ENCODE results near the gene TRIO.

The TRIO gene

GRCh38 chr5:14266686-14267085, 123.5 kb downstream of the TRIO start:
- TF ChIP-seq, protein P1, sequence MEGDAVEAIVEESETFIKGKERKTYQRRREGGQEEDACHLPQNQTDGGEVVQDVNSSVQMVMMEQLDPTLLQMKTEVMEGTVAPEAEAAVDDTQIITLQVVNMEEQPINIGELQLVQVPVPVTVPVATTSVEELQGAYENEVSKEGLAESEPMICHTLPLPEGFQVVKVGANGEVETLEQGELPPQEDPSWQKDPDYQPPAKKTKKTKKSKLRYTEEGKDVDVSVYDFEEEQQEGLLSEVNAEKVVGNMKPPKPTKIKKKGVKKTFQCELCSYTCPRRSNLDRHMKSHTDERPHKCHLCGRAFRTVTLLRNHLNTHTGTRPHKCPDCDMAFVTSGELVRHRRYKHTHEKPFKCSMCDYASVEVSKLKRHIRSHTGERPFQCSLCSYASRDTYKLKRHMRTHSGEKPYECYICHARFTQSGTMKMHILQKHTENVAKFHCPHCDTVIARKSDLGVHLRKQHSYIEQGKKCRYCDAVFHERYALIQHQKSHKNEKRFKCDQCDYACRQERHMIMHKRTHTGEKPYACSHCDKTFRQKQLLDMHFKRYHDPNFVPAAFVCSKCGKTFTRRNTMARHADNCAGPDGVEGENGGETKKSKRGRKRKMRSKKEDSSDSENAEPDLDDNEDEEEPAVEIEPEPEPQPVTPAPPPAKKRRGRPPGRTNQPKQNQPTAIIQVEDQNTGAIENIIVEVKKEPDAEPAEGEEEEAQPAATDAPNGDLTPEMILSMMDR (IDR thresholded peaks at IDR 0.05; ENCODE audit: low read depth, low read length, missing control alignments) = no peak
- H3K4me3 ChIP-seq (ENCODE audit: low read depth, low read length) = no peak overlapping the region
- no peak for DNase-seq (ENCODE audit: low read depth)
- in situ Hi-C loops (cut with HindIII; ENCODE audit: low sequenced_read_pairs) = no loop called here

DNA sequence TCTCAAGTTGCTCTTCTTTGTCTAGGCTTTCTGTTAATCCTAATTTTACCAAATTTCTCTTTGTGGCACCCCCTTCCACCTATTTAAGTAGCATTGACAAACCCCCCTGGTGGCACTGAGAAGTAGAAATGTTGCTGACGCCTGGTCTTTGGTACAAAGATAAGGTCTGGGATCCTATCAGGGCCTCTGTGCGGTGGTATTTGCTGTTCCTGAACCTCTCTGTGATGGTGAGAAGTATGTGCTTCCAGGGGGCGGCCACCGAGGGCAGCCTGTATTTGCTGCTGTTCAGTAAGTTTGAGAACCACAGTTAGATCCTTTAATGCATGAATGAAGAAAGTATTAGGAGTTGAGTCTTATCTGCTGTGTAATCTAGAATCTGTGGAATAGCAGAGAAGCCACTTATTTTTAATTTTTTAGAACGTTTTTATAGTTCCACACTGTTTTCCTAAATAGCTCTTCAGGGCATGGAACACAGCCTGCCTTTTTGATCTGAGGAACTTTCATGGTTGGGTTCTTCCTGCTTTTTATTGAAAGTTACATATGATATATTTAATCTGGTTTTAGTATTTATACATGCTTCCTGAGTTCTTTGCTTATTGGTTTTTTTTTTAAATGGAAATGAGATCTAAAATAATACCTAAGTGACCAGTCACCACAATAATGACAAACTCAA, 124.2 kb downstream of the TRIO start:
- in situ Hi-C loops (cut with HindIII; ENCODE audit: low sequenced_read_pairs) = no loop called here
- TF ChIP-seq, protein P1 (IDR thresholded peaks at IDR 0.05; ENCODE audit: low read depth, low read length, missing control alignments) = no peak
- no peak overlapping the region for H3K4me3 ChIP-seq (ENCODE audit: low read depth, low read length)
- no peak for DNase-seq (ENCODE audit: low read depth)

- H3K4me3 ChIP-seq (ENCODE audit: low read depth, low read length) = no peak overlapping the region
- TF ChIP-seq, protein P1 (IDR thresholded peaks at IDR 0.05; ENCODE audit: low read depth, low read length, missing control alignments) = no peak
- DNase-seq (ENCODE audit: low read depth) = no peak
- in situ Hi-C loops (cut with HindIII; ENCODE audit: low sequenced_read_pairs) = no loop called here
These were observed 125.0 kb downstream of the TRIO start for GRCh38 chr5:14267991-14268708.

- peak; percentile 40 for DNase-seq (ENCODE audit: low read depth)
- in situ Hi-C loops (cut with HindIII; ENCODE audit: low sequenced_read_pairs) = no loop called here
- TF ChIP-seq, protein P1 (IDR thresholded peaks at IDR 0.05; ENCODE audit: low read depth, low read length, missing control alignments) = no peak
- no peak overlapping the region for H3K4me3 ChIP-seq (ENCODE audit: low read depth, low read length)
These were observed 125.6 kb downstream of the TRIO start for GRCh38 chr5:14268738-14269137.

- no peak overlapping the region for H3K4me3 ChIP-seq (ENCODE audit: low read depth, low read length)
- in situ Hi-C loops (cut with HindIII; ENCODE audit: low sequenced_read_pairs) = no loop called here
- TF ChIP-seq, protein P1 (IDR thresholded peaks at IDR 0.05; ENCODE audit: low read depth, low read length, missing control alignments) = no peak
- DNase-seq (ENCODE audit: low read depth) = no peak
These were observed 126.3 kb downstream of the TRIO start for GRCh38 chr5:14269395-14269794.

DNA sequence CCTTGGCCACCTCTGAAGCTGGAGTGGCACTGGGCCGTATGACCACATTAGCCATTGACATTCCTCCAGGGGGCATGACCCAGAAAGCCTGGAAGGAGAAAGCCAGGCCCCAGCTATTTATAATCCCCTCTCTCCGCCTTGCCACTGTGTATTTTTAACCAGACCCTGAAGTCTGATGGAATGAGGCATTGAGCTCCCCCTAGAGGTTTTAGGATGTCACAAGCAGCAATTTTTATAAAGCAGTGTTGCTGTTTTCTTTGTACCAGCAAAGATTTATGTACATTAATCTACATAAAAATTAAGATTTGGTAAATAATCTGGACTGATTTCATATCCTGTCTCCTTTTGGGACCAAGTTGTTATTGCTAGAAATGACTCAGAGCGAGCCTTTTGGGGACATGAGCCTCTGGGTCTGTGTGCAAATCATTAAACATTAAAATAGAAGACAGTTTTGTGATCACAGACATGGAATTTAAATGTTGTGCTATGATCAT, 127.1 kb downstream of the TRIO start:
- TF ChIP-seq, protein P1 (IDR thresholded peaks at IDR 0.05; ENCODE audit: low read depth, low read length, missing control alignments) = peak; percentile 79
- in situ Hi-C loops (cut with HindIII; ENCODE audit: low sequenced_read_pairs) = no loop called here
- peak; percentile 55 for DNase-seq (ENCODE audit: low read depth)
- no peak overlapping the region for H3K4me3 ChIP-seq (ENCODE audit: low read depth, low read length)

Data from astrocyte of the cerebellum (primary cell).